Endothelial cell of hepatic sinusoid (primary cell): ENCODE measurements around the gene ADNP2.

Source experiments
- in situ Hi-C: cut with HindIII; loops from 2 replicates; pipeline ENCODE4 v1.10.0; 2017; ENCODE audit warnings: low sequenced_read_pairs

ADNP2 gene

GRCh38 chr18:80106482-80107051 lies 2.5 kb upstream of the ADNP2 start:
- in situ Hi-C loops: no loop called here

GRCh38 chr18:80107426-80107825 lies 1.6 kb upstream of the ADNP2 start:
- in situ Hi-C loops: no loop called here

GRCh38 chr18:80108121-80108536 lies 933 bp upstream of the ADNP2 start:
- in situ Hi-C loops: no loop called here

- in situ Hi-C loops: no loop called here
Measured at GRCh38 chr18:80109676-80110078, 615 bp downstream of the ADNP2 start.

- in situ Hi-C loops: no loop called here
Measured at GRCh38 chr18:80112624-80113248, 3.7 kb downstream of the ADNP2 start.

- in situ Hi-C loops: no loop called here
Measured at GRCh38 chr18:80115035-80115434, 6.0 kb downstream of the ADNP2 start.

- in situ Hi-C loops: no loop called here
Measured at GRCh38 chr18:80119111-80119510, 10.0 kb downstream of the ADNP2 start.

GRCh38 chr18:80120932-80121331 lies 11.9 kb downstream of the ADNP2 start:
- in situ Hi-C loops: no loop called here

- in situ Hi-C loops: no loop called here
Measured at GRCh38 chr18:80124131-80124530, 15.1 kb downstream of the ADNP2 start.

GRCh38 chr18:80126797-80127196 lies 17.7 kb downstream of the ADNP2 start:
- in situ Hi-C loops: no loop called here

GRCh38 chr18:80127635-80128034 lies 18.6 kb downstream of the ADNP2 start:
- in situ Hi-C loops: no loop called here

- in situ Hi-C loops: no loop called here
Measured at GRCh38 chr18:80129672-80130367, 20.8 kb downstream of the ADNP2 start.

- in situ Hi-C loops: no loop called here
Measured at GRCh38 chr18:80130555-80130954, 21.5 kb downstream of the ADNP2 start.

- in situ Hi-C loops: no loop called here
Measured at GRCh38 chr18:80132180-80132812, 23.2 kb downstream of the ADNP2 start.

- in situ Hi-C loops: no loop called here
Measured at GRCh38 chr18:80133124-80133523, 24.1 kb downstream of the ADNP2 start.

- in situ Hi-C loops: loop anchor here (5.0 kb wide), 1 partner anchor 38 kb away; no protein-coding TSS in a partner anchor
Measured at GRCh38 chr18:80135136-80135535, 26.1 kb downstream of the ADNP2 start.

GRCh38 chr18:80136679-80137078 lies 27.6 kb downstream of the ADNP2 start:
- in situ Hi-C loops: loop anchor here (5.0 kb wide), 1 partner anchor 39 kb away; no protein-coding TSS in a partner anchor

GRCh38 chr18:80137137-80137536 lies 28.1 kb downstream of the ADNP2 start:
- in situ Hi-C loops: loop anchor here (5.0 kb wide), 1 partner anchor 40 kb away; no protein-coding TSS in a partner anchor

GRCh38 chr18:80137976-80138375 lies 28.9 kb downstream of the ADNP2 start:
- in situ Hi-C loops: loop anchor here (5.0 kb wide), 1 partner anchor 41 kb away; no protein-coding TSS in a partner anchor

- in situ Hi-C loops: no loop called here
Measured at GRCh38 chr18:80140455-80140985, 31.5 kb downstream of the ADNP2 start.

- in situ Hi-C loops: no loop called here
Measured at GRCh38 chr18:80143881-80144280, 34.8 kb downstream of the ADNP2 start.
